GM12878 (cell line): ENCODE results near the gene UBE3C. TPM values are rescaled to one million over a fixed set of nuclear protein-coding genes. Genes with fewer than 3 reads are reported as not detected.

ENCODE experiments used
- ATAC-seq: fragments of 200-7000 bp; cut with Tn5 transposase; 3 replicates; pipeline ENCODE4 v1.9.1; 2020; ENCODE audit warnings: mild to moderate bottlenecking, moderate library complexity
- BruUV-seq: library from RNA; stranded (reverse); fragments of 400-500 nt; replicated peaks from 2 replicates; lab custom pipeline; 2021; lab: Mats Ljungman, UMichigan
- CTCF ChIA-PET: fragments of 300-600 bp; sonication (Branson Sonifier 250); formaldehyde crosslinking; extraction: SDS; loops from one replicate; lab custom pipeline; 2021; ENCODE audit warnings: inconsistent platforms; lab: Yijun Ruan, JAX
- POLR2A ChIA-PET: fragments of 350-600 bp; formaldehyde crosslinking; extraction: SDS; loops from one replicate; lab custom pipeline; 2021; ENCODE audit warnings: inconsistent platforms; lab: Charles Lee
- RAD21 ChIA-PET: fragments of 300-600 bp; sonication (Branson Sonifier 250); formaldehyde crosslinking; loops from one replicate; lab custom pipeline; 2023; ENCODE audit warnings: antibody characterized with exemption; ENCODE audit not compliant: unreplicated experiment; lab: Charles Lee
- SMC1A ChIA-PET: fragments of 300-600 bp; sonication (Branson Sonifier 250); formaldehyde crosslinking; loops from one replicate; lab custom pipeline; 2023; ENCODE audit not compliant: unreplicated experiment, uncharacterized antibody; lab: Charles Lee
- DNase-seq: peaks from one replicate; pipeline ENCODE4 v3.0.0-alpha.2; 2011; ENCODE audit warnings: low read depth, low spot score
- FAIRE-seq: peaks from 3 replicates; lab custom pipeline; 2011; peaks lifted over from hg19 to GRCh38; lab: Jason Lieb, UNC
- H2AFZ ChIP-seq: 2 replicates; pipeline ENCODE4 v1.6.0; 2011; ENCODE audit warnings: low read depth, low read length, control low read depth; ENCODE audit not compliant: control insufficient read depth
- H3K27ac ChIP-seq: 2 replicates; pipeline ENCODE4 v1.5.1; 2011; ENCODE audit warnings: control low read depth; ENCODE audit not compliant: control insufficient read depth, insufficient read depth
- H3K27me3 ChIP-seq, 2 experiments: replicated peaks in 1 of 2; 2 replicates each; pipeline versions ENCODE4 v1.6.0 to v1.6.1; 2011; ENCODE audit warnings: low read length in 1 of 2; ENCODE audit not compliant: control insufficient read depth in 2 of 2, insufficient read depth in 2 of 2
- H3K36me3 ChIP-seq, 2 experiments: 2 replicates each; pipeline ENCODE4 v1.5.1; 2011; ENCODE audit warnings: low read length in 1 of 2; ENCODE audit not compliant: control insufficient read depth in 2 of 2, insufficient read depth in 2 of 2
- H3K4me1 ChIP-seq: 2 replicates; pipeline ENCODE4 v1.6.1; 2011; ENCODE audit warnings: mild to moderate bottlenecking, low read length, moderate library complexity, mixed read lengths; ENCODE audit not compliant: control insufficient read depth, insufficient read depth
- H3K4me2 ChIP-seq: 2 replicates; pipeline ENCODE4 v1.6.0; 2011; ENCODE audit warnings: control low read depth; ENCODE audit not compliant: control insufficient read depth, insufficient read depth
- H3K4me3 ChIP-seq: fragments of 200-600 bp; sonication (generic); 2 replicates; pipeline ENCODE4 v1.5.1; 2016
- H3K79me2 ChIP-seq: 2 replicates; pipeline ENCODE4 v1.6.0; 2011; ENCODE audit warnings: low read length; ENCODE audit not compliant: control insufficient read depth, insufficient read depth
- H3K9ac ChIP-seq: 2 replicates; pipeline ENCODE4 v1.8.0; 2011; ENCODE audit warnings: low read length, control low read depth, mixed read lengths; ENCODE audit not compliant: control insufficient read depth, insufficient read depth
- H3K9me3 ChIP-seq: replicated peaks from 3 replicates; pipeline ENCODE4 v1.5.1; 2011; ENCODE audit warnings: mild to moderate bottlenecking, low read length; ENCODE audit not compliant: control insufficient read depth, insufficient read depth
- H4K20me1 ChIP-seq: 2 replicates; pipeline ENCODE4 v1.6.0; 2011; ENCODE audit not compliant: control insufficient read depth, insufficient read depth
- MEF2A ChIP-seq: IDR thresholded peaks from 2 replicates; pipeline ENCODE4 v1.6.1; 2011; ENCODE audit warnings: low read depth, mild to moderate bottlenecking, low read length, moderate library complexity; ENCODE audit not compliant: insufficient read depth
- WGBS: methylation state at CpG from one replicate; pipeline ENCODE4 v1.1.6; 2016; ENCODE audit warnings: low lambda C conversion rate; ENCODE audit not compliant: insufficient replicate concordance, insufficient coverage; ENCODE audit errors: missing lambda C conversion rate; 5-methylcytosine and 5-hydroxymethylcytosine counted together
- in situ Hi-C: fragments of 300-500 bp; cut with MboI; formaldehyde crosslinking; loops from 9 replicates; pipeline ENCODE4 v1.14.3; 2018; ENCODE audit warnings: mixed read lengths
- intact Hi-C: fragments of 100-400 bp; cut with micrococcal nuclease; formaldehyde crosslinking; loops from one replicate; pipeline ENCODE4 v1.14.2; 2022; ENCODE audit not compliant: unreplicated experiment
- polyA plus RNA-seq, 11 experiments: library from polyadenylated mRNA; depleted of rRNA in 4 of 11; unstranded in 6 of 11; stranded (reverse) in 5 of 11; fragments of >200 nt; fragmentation: Nextera tagmentation in 4 of 11; fragmentation: Illumina TruSeq in 1 of 11; extraction: Ambion mirVana in 4 of 11; extraction: Trizol in 1 of 11; gene quantifications; 1 replicate in 1 of 11; 2 replicates in 10 of 11; pipeline versions ENCODE4 v1.2.1 to v1.2.3, GENCODE V29; 2011 to 2016; ENCODE audit warnings: inconsistent platforms in 2 of 11, missing spikeins in 2 of 11, low read depth in 1 of 11
- total RNA-seq, 4 experiments: library from RNA; depleted of rRNA in 3 of 4; stranded (reverse); fragments of >200 nt in 3 of 4; fragmentation: Illumina TruSeq in 1 of 4; extraction: Trizol in 1 of 4; gene quantifications; 2 replicates each; pipeline versions ENCODE4 v1.2.1 to v1.2.3, GENCODE V29; 2013 to 2021
- TF ChIP-seq, protein P1 (sequence below): fragments of 450-650 bp; formaldehyde crosslinking; IDR thresholded peaks from 2 replicates; pipeline ENCODE4 v1.5.0; 2022; ENCODE audit warnings: mild to moderate bottlenecking, missing genetic modification characterization
- TF ChIP-seq, protein P2 (sequence below): fragments of 450-650 bp; conservative IDR thresholded peaks from 2 replicates; pipeline ENCODE4 v1.6.1; 2017; ENCODE audit warnings: mild to moderate bottlenecking, moderate library complexity

The UBE3C gene
- total and polyA plus RNA-seq, 10 of the 15 experiments (the other 5 are each of a cell fraction or from before 2014, with no cell fraction given): 7.9 to 65.9 (median 45.2) TPM

DNA sequence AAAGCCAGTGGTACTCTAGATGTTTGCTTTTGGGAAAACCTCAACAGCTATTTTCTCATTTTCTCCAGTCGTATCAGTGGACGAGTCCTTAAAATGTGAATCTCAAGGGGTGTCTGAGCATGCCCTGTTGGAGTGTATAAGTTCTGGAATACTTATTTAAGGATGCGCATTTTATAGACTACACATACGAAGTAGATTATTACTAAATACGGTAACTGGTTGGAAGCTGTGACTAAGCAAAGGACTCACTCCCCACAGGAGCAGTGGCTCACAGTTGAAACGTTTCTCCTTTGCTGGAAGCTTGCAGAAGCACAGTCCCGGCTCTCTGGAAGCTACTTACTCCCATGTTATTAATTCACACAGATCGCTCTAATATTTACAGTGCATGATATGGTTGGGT is 107.3 kb downstream of the UBE3C start:
- ChIA-PET CTCF (interaction anchor here (0.6 kb wide), 1 partner anchor 276 kb away, joined by 3 read pairs; no protein-coding TSS in a partner anchor), RAD21 (no interaction called here), SMC1A (no interaction called here)
- ATAC-seq (no peak), DNase-seq (no peak), FAIRE-seq (no peak)
- Histone ChIP-seq H3K4me2 (no peak overlapping the region), H3K9ac (no peak overlapping the region), H4K20me1 (no peaks in the 10 kb centered on the region), H3K36me3 (peaks cover 0 to 3% of the 10 kb centered on the region in 2 experiments; a peak in 2 of 4 replicates), H3K9me3 (no peaks in the 10 kb centered on the region), H3K27me3 (no peaks in the 10 kb centered on the region), H3K27ac (no peak overlapping the region), H3K4me3 (no peak overlapping the region), H3K4me1 (no peaks in the 10 kb centered on the region), H3K79me2 (no peaks in the 10 kb centered on the region)
- in situ Hi-C loops (no loop called here), intact Hi-C loops (no loop called here)
- BruUV-seq: no TSS peak
- WGBS: over 99% methylated on average over 8 of the region's 8 CpGs
- no peak for TF ChIP-seq MEF2A
- TF ChIP-seq, protein P1, sequence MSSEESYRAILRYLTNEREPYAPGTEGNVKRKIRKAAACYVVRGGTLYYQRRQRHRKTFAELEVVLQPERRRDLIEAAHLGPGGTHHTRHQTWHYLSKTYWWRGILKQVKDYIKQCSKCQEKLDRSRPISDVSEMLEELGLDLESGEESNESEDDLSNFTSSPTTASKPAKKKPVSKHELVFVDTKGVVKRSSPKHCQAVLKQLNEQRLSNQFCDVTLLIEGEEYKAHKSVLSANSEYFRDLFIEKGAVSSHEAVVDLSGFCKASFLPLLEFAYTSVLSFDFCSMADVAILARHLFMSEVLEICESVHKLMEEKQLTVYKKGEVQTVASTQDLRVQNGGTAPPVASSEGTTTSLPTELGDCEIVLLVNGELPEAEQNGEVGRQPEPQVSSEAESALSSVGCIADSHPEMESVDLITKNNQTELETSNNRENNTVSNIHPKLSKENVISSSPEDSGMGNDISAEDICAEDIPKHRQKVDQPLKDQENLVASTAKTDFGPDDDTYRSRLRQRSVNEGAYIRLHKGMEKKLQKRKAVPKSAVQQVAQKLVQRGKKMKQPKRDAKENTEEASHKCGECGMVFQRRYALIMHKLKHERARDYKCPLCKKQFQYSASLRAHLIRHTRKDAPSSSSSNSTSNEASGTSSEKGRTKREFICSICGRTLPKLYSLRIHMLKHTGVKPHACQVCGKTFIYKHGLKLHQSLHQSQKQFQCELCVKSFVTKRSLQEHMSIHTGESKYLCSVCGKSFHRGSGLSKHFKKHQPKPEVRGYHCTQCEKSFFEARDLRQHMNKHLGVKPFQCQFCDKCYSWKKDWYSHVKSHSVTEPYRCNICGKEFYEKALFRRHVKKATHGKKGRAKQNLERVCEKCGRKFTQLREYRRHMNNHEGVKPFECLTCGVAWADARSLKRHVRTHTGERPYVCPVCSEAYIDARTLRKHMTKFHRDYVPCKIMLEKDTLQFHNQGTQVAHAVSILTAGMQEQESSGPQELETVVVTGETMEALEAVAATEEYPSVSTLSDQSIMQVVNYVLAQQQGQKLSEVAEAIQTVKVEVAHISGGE (CRISPR knock-in tag): no peak
- TF ChIP-seq, protein P2, sequence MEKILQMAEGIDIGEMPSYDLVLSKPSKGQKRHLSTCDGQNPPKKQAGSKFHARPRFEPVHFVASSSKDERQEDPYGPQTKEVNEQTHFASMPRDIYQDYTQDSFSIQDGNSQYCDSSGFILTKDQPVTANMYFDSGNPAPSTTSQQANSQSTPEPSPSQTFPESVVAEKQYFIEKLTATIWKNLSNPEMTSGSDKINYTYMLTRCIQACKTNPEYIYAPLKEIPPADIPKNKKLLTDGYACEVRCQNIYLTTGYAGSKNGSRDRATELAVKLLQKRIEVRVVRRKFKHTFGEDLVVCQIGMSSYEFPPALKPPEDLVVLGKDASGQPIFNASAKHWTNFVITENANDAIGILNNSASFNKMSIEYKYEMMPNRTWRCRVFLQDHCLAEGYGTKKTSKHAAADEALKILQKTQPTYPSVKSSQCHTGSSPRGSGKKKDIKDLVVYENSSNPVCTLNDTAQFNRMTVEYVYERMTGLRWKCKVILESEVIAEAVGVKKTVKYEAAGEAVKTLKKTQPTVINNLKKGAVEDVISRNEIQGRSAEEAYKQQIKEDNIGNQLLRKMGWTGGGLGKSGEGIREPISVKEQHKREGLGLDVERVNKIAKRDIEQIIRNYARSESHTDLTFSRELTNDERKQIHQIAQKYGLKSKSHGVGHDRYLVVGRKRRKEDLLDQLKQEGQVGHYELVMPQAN: no peak
- TF ChIP-seq, all 136 proteins: peak for 0
- POLR2A ChIA-PET: interaction anchor here (0.5 kb wide), 1 partner anchor 53 kb away, joined by 5 read pairs; no protein-coding TSS in a partner anchor
- no peak overlapping the region for H2AFZ ChIP-seq
